NCI-H2171 treated with DMSO at 0.1 percent for 48 hours (cell line): ENCODE measurements around the gene ZBTB7A.

Experiments
- DNase-seq: peaks from one replicate; lab custom pipeline; 2025; lab: John Stamatoyannopoulos, UW

ZBTB7A gene

GRCh38 chr19:4094291-4094690 lies 27.6 kb upstream of the ZBTB7A start:
- DNase-seq = no peak

GRCh38 chr19:4093643-4094175 lies 27.0 kb upstream of the ZBTB7A start:
- no peak for DNase-seq

- no peak for DNase-seq
Observed at GRCh38 chr19:4090356-4091220, 23.9 kb upstream of the ZBTB7A start.

GRCh38 chr19:4089946-4090345 lies 23.2 kb upstream of the ZBTB7A start:
- DNase-seq = no peak

- no peak for DNase-seq
Observed at GRCh38 chr19:4089400-4089908, 22.8 kb upstream of the ZBTB7A start.

- DNase-seq = no peak
Observed at GRCh38 chr19:4088975-4089374, 22.3 kb upstream of the ZBTB7A start.

- no peak for DNase-seq
Observed at GRCh38 chr19:4087787-4088679, 21.3 kb upstream of the ZBTB7A start.

- no peak for DNase-seq
Observed at GRCh38 chr19:4086411-4086867, 19.7 kb upstream of the ZBTB7A start.

- no peak for DNase-seq
Observed at GRCh38 chr19:4084547-4084877, 17.8 kb upstream of the ZBTB7A start.

GRCh38 chr19:4083677-4084546 lies 17.2 kb upstream of the ZBTB7A start:
- DNase-seq = no peak

- DNase-seq = no peak
Observed at GRCh38 chr19:4082172-4082571, 15.5 kb upstream of the ZBTB7A start.

GRCh38 chr19:4081441-4082129 lies 14.9 kb upstream of the ZBTB7A start:
- DNase-seq = peak; percentile 19

GRCh38 chr19:4080473-4080872 lies 13.8 kb upstream of the ZBTB7A start:
- DNase-seq = no peak

- DNase-seq = no peak
Observed at GRCh38 chr19:4077800-4078684, 11.3 kb upstream of the ZBTB7A start.

- DNase-seq = no peak
Observed at GRCh38 chr19:4077007-4077374, 10.3 kb upstream of the ZBTB7A start.

- DNase-seq = no peak
Observed at GRCh38 chr19:4075373-4075772, 8.7 kb upstream of the ZBTB7A start.

- DNase-seq = no peak
Observed at GRCh38 chr19:4071610-4072009, 4.9 kb upstream of the ZBTB7A start.

GRCh38 chr19:4069331-4069959 lies 2.7 kb upstream of the ZBTB7A start:
- no peak for DNase-seq
